Left kidney (tissue), 2 donors: ENCODE results near the gene TMEM150B. TPM values are rescaled to one million over a fixed set of nuclear protein-coding genes. Genes with fewer than 3 reads are reported as not detected.
A peak's percentile ranks its signal among the peaks of the same experiment; 100 is the strongest.
"Not testable (repeated sequence)": the region's sequence is repeated elsewhere in the genome, so short reads cannot be mapped to it uniquely, and the experiment has no call there.

Experiments
- DNase-seq: peaks from one replicate; pipeline ENCODE4 v3.0.0-alpha.2; 2013
- polyA plus RNA-seq: library from polyadenylated mRNA; unstranded; fragments of 120-200 nt; gene quantifications from one replicate; pipeline ENCODE4 v1.2.1, GENCODE V29; 2013; ENCODE audit not compliant: insufficient read length

The TMEM150B gene
- polyA plus RNA-seq, 1 donor, result 1.5 TPM

DNA sequence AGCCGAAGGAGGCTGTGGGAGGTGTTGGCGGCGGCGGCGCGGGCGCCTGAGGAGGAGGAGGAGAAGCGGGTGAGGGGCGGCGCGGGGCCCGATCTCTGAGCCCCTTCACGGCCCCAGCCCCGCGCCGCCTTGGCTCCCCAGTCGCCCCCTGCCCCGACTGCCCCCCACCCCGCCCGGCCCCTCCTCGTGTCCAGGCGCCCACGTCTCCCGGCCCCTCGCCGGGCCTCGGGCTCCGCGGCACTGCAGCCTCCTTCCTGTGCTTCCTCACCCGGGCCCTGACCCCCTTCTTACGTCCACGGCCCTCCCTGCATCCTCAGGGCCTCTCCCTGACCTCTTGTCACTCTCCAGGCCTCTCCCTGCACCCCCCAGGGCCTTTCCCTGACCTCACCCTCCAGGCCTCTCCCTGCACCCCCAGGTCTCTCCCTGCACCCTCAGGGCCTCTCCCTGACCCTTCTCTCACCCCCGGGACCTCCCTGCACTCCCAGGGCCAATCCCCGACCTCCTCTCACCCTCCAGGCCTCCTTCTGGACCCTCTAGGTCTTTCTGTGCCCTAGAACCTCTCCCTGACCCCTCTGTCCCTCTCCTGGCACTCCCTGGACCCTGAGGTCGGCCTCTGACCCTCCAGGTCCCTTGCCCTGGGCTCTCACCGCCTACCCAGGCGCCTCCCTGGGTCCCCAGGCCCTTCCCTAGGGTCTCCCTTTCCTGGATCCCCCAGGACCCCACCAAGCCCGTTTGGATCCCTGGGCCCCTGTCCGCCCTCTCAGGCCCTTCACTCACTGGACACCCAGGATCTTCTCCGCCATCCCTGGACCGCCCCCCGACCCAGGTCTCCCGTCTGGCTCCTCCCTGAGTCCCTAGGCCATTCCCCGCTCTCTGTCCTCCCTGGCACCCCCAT, 15.0 kb upstream of the TMEM150B start:
- DNase-seq, result no peak

DNA sequence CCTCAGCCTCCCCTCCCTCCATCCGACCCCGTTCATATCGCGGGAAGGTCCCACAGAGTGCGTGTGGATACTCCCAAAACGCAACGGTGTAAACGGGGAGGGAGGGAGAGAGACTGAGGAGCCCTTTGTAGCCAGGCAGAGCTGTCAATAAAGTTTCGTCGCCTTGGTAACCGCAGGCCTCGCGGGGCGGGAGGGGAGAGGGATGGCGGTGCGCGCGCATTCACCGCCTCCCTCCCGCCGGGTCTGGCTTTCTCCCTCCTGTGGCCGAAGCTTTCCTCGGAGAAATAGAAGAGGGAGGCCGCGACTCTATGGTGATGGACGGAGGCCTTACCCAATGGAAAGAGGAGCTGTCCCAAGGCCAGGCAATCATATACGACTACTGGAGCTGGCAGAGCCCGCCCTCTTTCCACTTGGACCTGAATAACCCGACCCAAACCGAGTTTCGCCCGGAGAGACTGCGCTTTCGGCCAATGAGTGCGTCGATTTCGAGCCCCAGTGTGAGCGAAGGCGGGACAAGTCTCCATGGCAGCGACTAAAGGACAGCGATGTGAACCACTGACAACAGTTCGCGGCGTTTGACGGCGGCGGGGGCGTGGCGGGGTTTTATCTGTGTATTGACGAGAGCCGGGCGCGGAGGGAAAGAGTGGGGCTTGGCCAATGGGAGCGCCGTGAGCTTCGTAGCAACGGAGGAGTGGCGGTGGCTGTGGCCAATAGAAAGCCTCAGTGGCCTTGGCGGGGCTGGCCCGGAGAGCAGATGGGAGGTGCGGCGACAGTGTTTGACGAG, 14.2 kb upstream of the TMEM150B start, which contains the start of gene KMT5C:
TSS of gene KMT5C (plus strand) at position 772 of the 784 bp plus-strand sequence. CDS start 2,061 bp downstream, outside the sequence.
- DNase-seq, result peak; percentile 100

DNA sequence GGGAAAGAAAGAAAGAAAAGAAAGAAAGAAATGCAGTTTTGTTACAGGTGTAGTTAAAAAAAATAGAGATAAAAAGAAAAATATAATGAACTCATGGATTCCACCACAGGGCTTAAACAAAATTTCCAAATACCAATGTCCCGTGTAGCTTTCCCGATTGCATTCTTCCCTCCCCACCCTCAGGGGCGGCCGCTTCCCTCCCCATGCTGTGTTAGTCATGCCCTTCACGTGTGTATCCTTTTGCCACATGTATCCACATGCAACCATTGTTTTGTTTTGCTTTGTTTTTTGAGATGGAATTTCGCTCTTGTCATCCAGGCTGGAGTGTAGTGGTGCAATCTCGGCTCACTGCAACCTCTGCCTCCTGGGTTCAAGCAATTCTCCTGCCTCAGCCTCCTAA, 11.0 kb upstream of the TMEM150B start:
- no peak for DNase-seq

DNA sequence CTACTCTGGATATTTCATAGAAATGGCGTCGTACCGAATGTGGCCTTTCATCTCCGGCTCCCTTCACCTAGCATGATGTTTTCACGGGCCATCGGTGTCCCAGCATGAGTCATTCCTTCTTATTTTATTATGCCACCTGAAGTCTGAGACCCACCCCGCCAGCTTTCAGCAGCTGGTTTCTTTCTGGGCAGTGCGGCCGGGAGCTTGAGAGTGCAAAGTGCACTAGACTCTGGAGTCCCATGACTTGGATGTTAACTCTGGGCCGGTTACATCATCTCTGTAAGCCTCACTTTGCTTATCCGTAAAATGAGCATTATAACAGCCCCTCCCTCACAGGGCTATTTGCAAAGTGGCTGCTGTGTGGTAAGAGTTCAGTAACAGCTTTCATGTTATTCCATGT, 8.7 kb upstream of the TMEM150B start:
- DNase-seq, result no peak

DNA sequence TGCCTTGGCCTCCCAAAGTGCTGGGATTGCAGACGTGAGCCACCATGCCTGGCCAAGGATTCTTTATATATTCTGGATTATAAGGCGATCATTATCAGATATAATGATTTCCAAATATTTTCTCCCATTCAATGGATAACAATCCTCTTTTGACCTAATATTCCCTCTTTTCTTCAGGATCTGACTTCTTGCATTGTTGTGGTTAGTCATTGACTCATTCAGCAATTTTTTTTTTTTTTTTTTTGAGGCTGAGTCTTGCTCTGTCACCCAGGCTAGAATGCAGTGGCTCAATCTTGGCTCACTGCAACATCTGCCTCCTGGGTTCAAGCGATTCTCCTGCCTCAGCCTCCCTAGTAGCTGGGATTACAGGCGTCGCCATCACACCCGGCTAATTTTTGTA, 4.7 kb upstream of the TMEM150B start:
- not testable (repeated sequence) for DNase-seq

DNA sequence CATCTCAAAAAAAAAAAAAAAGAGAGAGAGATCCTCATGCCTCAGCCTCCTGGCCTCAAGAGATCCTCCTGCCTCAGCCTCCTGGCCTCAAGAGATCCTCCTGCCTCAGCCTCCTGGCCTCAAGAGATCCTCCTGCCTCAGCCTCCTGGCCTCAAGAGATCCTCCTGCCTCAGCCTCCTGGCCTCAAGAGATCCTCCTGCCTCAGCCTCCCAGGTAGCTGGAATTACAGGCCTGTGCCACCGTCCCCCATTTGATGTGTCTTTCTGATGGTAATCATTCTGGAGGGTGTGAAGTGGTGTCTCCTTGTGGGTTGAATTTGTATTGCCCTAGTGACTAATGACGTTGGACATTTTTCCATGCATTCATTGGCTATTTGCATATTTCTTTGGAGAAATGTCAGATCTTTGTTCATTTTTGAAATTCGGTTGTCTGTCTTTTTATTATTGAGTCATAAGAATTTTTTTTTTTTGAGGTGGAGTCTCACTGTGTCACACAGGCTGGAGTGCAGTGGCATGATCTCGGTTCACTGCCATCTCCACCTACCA, 3.7 kb upstream of the TMEM150B start:
- not testable (repeated sequence) for DNase-seq

DNA sequence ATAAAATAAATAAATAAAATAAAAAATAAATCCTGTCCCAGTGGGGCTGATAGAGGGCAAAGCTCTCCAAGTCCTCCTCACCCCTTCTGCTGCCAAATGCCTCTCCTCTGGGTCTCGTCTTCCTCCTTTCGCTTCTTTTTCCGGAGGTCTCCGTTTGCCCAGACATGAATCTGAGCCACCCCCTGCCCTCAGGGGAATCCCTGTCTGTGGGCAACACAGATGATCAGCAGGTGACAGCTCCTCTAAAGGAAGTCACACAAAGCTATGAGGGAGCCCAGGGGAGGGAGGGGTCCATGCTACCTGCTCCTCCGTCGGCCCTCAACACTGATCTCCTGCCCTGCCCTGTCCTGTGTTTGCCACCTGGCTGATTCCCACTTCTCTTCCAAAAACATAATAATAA, 479 bp downstream of the TMEM150B start:
- no peak for DNase-seq

DNA sequence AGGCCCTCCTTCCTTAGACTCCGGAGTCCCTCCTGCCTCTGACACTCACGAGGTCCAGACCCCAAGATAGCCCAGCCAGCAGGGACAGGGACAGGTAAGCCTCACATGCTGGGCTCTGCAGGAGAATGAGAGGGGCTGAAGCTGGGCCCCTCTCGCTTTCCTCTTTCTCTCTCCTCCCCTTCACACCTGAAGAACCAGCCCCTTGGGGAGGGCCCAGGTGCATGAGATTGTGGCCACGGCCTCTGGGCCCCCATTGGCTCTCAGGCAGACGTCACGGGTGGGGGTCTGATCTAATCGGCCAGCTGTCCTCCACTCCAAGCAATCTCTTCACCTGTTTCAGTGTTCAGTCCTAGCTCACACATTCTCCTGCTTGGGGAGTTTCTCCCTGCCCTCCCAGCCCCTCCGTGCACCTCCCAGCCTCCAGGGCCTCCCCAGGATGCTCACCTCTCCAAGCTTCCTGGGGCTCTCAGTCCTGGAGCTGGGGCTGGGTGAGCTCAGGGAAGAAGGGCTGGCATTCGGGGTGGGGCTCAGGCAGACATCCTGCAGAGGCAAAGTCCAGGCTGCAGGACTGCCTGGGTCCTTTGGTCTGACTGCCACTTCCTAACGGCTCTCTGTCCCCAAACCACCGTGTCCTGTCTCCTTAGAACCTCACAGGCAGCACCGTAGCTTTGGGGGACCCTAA, 2.8 kb downstream of the TMEM150B start:
- no peak for DNase-seq

DNA sequence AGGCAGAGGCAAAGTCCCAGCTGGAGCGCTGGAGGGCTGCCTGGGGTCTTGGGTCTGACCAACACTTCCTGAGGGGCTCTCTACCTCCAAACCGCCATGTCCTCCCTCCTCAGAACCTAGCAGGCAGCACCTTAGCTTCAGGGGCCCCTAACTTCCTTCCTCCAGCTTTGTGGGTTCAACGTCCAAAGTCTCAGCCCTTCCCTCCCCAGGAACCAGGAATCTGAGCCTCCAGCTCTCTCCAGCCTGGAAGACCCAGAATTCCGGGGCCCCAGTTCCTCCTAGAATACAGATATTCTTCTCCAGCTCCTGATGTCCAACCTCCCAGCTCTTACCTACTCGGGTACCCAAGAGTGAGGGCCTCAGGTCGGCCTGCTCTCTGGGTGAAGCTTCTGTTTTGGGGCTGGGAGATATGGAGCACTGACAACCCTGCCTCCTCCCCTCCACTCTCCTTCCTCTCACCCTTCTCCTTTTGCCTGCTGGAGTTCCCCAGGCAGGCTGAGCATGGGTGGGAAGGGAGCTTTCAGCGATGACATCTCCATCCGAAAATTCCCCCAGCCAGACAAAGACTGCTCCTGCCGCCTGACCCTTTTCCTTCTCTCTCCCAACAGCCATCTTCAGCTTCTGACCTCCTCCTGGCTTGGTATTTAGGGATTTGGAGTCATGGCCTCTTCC, 3.5 kb downstream of the TMEM150B start:
- no peak for DNase-seq

DNA sequence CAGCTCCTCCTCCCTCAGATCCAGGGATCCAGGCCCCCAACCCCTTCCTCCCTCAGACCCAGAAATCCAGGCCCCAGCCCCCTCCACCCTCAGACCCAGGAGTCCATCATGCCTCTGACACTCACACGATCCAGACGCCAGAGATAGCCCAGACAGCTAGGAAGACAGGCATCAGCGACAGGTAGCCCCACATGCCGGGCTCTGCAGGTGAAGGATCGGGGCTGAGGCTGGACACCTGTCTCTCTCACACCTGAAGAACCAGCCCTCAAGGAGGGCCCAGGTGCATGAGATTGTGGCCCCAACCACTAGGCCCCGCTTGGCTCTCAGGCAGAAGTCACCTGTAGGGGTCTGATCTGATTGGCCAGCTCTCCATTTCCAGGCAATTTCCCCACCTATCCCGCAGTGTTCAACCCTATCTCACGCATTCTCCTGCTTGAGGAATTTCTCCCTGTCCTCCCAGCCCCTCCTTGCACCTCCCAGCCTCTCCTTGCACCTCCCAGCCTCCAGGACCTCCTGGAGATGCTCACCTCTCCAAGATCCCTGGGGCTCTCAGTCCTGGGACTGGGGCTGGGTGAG, 4.2 kb downstream of the TMEM150B start:
- no peak for DNase-seq

DNA sequence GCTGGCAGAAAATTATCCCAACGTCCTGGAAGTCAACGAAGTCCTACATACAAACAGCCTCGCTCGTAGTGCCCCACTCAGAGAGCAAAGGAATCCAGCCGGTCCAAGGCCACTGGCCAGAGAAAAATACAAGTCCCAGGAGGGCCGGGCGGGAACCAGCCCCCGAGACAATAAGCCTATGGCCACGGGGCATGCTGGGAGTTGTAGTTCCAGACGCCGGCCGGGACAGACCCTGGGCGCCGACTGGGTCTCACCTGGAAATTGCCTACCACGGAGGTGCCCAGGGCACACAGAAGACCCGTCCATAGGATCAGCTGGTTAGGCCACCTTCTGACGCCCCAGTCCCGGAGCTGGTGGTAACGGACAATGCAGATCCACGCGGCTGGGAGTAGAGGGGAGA, 5.4 kb downstream of the TMEM150B start:
- peak; percentile 62 for DNase-seq

DNA sequence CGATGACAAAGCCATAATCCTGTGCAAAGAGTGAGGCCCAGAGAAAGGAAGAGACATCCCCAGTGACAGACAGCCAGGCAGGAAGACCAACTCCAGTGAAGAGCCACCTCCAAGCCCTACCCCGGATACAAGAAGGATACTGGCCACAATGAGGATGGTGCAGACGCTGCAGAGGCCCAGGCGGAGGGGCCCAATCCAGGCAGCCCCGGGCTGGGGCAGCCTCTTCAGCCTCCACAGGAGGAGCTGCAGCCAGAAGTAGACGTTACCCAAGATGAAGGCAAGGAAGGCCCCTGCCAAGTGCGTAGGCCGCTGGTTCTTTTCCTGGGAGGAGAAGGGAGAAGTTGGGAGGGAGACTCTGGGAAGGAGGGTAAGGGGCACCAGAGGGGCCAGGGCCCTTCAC, 8.5 kb downstream of the TMEM150B start:
- no peak for DNase-seq

DNA sequence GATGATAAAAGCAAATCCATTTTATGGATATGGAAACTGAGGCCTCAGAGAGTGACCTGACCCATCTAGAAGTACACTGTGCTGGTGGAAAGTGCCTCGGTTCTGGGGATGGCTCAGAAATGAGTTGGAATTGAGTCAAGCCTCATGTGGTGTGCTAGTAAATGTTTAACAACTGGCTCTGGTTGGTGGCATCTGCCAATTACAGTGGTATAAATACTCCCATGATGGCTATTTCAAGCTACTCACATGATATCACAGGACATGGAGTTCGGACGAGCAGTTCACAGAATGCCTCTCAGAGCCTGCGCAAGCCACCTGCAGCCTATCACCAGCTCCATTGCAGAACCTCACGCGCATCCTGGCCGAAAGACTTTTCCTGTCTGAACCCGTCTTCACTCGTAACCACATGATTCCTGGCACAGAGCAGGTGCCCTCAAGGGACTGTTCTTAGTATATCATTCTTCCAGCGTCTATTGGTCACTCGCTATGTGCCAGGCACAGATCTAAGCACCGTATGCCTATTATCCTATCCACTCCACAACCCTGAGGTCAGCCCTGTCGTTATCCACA, 9.1 kb downstream of the TMEM150B start:
- DNase-seq, result no peak

DNA sequence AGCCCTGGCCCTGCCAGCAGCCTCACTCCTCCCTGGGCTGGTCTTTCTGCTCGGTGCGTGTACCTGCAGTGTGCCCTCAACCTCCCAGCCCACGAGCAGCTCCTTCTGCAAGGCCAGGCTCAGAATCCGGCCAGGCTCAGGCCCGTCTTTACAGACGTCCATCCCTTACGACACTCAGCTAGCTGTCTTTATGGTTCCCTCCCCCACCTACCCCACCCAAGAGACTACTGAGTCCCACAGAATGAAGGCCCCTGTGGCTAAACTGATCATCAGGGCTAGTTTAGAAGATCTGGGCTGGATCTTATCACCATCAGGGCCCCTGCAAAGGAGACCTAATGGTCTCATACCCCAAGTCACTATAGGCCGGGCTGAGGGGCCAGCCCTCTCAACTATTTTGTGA, 10.7 kb downstream of the TMEM150B start:
- DNase-seq, result no peak

DNA sequence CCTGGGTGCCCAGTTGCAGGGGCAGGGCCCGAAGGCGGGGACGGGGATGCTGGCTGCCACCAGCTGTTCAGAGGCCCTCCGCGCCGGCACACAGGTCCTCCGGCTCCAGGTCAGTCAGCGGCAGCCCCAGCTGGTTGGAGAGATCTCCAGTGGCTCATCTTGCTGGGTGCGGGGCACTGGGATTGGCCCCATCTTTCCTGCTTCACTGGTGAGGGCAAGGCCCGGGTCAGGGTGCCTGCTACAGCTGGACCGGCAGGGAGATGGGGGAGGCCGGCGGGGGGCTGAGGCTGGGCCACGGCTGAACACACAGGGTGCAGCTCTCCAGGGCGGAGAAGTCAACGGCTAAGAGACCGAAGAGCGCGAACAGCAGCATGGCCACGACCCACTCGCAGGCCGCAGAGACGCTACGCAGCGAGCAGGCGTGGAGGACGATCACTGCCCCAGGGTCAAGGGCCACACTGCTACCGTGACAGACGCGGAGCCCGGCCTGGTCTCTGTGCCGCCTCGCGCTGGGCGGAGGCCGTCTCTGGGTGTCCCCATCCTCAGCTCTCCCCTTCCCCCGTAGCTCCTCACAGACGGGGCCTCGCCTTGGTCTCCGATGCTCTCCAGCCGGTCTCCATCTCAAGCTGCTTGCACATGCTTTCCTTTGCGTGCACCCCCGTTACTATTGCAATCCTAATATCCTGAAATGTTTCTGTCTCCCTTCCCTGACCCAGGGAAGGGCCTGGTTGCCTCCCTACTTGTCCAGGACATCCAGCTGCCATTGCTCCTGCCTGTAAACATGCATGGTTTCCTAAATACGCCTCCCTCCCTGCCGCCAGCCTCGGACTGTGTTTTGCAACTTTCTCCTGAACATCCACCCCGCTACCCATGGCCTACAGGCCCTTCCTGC, 12.3 kb downstream of the TMEM150B start:
- no peak for DNase-seq

DNA sequence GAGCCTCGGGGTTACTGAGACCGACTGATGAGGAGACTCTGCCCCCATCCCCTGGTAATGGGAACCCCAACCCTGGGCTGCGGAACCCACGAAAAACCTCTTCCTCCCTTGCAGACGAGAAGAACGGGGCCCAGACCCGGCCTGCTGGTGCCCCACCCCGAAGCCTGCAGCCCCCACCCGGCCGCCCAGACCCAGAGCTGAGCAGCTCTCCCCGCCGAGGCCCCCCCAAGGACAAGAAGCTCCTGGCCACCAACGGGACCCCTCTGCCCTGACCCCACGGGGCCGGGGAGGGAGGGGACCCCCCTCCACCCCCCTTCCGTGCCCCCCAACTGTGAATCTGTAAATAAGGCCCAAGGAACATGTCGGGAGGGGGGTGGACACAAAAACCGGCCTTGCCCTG, 13.3 kb downstream of the TMEM150B start:
- no peak for DNase-seq

DNA sequence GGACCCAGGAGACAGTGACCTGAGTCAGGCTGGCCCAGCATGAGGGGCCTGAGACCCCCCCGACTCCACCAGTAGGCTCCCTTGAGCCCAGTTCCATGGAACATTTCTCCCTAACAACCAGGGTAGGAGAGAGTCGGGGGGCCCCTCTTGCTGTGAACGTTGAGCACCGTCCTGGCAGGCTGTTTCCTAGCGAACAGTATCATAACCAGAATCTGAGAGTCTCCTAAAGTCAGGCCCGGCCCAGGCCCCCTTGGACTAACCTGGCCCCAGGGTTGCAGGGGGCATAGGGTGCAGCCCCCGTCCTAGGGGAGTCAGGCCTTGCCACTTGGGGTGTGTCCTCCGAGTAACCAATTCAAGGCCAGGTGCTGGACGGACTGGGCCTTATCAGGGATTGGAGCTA, 13.7 kb downstream of the TMEM150B start:
- no peak for DNase-seq

DNA sequence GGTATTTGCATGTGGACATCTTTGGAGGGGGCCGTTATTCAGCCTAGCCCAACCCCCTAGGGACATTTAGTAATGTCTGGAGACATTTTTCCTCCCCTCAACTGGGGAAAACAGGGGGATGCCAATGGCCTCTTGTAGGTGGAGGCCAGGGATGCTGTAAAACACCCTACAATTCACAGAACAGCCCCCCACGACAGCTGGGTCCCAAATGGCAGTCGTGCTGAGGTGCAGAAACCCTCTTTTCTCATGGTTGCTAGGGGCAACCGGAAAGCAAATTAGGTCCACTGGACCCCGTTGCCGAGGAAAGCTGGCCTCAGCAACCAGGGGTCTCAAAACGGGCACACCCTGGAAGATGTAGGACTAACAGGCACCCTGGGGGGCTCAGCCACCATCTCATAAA, 14.6 kb downstream of the TMEM150B start:
- DNase-seq, result no peak

DNA sequence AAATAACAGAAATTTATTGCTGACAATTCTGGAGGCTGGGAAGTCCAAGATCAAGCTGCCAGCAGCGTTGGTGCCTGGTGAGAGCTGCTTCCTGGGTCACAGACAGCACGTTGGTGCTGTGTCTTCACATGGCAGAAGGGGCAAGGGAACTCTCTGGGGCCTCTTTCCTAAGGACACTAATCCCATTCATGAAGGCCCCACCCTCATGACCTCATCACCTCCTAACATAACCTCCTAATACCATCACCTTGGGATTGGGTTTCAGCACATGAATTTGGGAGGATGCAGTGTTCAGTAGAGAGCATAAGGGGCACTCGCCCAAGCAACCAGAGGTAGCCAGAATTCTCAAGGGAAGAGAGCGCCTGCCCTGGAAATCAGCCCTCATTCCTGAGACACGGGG, 15.7 kb downstream of the TMEM150B start:
- DNase-seq, result no peak

DNA sequence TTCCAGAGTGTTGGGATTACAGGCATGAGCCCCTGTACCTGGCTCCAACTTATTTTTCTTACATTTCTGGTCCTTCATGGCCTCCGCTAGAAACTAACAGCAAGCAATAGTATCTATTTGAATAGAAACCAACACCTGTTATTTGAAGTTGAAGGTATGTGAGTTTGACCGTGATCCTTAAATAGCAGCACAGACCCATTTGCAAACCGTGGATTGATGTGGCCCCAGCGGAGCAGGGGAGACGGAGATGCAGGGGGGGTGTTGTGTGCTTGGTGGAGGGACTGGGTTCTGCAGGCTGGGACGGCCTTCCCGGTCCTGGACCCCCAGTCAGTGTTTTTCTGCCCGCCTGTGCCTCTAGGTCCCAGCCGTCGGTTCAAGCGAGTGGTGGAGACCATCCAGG, 16.9 kb downstream of the TMEM150B start:
- DNase-seq, result no peak
